Astrocyte of the cerebellum (primary cell): Measurements from ENCODE around the gene DLX5.

ENCODE experiments used
- DNase-seq: peaks from one replicate; pipeline ENCODE4 v3.0.0-alpha.2; 2011; ENCODE audit warnings: low read depth
- H3K4me3 ChIP-seq: 2 replicates; pipeline ENCODE4 v1.5.1; 2011; ENCODE audit warnings: mild to moderate bottlenecking, low read depth, low read length, moderate library complexity
- in situ Hi-C: cut with HindIII; loops from 2 replicates; pipeline ENCODE4 v1.10.0; 2017; ENCODE audit warnings: low sequenced_read_pairs
- TF ChIP-seq, protein P1 (sequence below): IDR thresholded peaks from 2 replicates; pipeline ENCODE4 v1.5.1; 2012; ENCODE audit warnings: low read length, low read depth, moderate library complexity, mild to moderate bottlenecking; ENCODE audit errors: missing control alignments

Gene DLX5

GRCh38 chr7:96987719-96988118, 36.9 kb downstream of the DLX5 start:
- DNase-seq, result no peak
- TF ChIP-seq, protein P1, sequence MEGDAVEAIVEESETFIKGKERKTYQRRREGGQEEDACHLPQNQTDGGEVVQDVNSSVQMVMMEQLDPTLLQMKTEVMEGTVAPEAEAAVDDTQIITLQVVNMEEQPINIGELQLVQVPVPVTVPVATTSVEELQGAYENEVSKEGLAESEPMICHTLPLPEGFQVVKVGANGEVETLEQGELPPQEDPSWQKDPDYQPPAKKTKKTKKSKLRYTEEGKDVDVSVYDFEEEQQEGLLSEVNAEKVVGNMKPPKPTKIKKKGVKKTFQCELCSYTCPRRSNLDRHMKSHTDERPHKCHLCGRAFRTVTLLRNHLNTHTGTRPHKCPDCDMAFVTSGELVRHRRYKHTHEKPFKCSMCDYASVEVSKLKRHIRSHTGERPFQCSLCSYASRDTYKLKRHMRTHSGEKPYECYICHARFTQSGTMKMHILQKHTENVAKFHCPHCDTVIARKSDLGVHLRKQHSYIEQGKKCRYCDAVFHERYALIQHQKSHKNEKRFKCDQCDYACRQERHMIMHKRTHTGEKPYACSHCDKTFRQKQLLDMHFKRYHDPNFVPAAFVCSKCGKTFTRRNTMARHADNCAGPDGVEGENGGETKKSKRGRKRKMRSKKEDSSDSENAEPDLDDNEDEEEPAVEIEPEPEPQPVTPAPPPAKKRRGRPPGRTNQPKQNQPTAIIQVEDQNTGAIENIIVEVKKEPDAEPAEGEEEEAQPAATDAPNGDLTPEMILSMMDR, result no peak
- in situ Hi-C loops, result no loop called here
- H3K4me3 ChIP-seq, result no peak overlapping the region

DNA sequence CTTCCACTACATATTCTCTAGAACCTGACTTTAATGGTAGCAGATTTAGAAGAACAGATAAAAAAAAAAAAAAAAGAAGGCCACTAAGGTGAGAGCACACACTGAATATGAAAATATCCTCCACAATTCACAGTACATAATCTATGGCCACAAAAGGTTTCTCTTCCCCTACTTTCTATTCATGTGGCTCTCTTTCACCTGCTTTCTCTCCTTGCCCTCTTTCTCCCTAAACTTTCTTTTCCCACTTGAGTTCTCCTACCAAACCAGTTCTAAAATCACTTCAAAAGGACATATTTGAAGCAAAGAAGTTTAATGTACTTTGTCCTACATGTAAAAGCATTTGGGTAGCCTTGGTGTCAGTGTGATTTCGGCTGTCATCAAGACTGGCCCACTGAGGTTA, 37.7 kb downstream of the DLX5 start:
- in situ Hi-C loops, result no loop called here
- TF ChIP-seq, protein P1, result no peak
- H3K4me3 ChIP-seq, result no peak overlapping the region
- no peak for DNase-seq

DNA sequence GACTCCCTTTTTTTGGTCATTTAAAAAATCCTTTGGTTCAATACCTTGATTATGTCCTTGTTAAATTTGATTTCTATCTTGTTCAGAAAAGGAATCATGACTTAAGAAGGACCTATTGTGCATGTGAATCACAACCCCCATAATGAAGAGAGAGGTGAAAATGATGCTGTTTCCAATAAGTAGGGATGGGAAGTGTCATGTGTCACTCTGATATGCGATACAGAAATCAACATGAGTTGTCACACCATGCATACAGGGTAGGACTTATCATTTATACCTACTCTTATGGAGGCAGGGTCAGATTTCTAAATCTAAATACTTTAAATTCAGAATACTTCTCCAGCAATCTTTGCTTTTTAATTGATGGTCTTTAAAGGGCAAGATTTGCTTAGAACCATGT, 38.6 kb downstream of the DLX5 start:
- DNase-seq, result no peak
- in situ Hi-C loops, result no loop called here
- TF ChIP-seq, protein P1, result no peak
- no peak overlapping the region for H3K4me3 ChIP-seq

DNA sequence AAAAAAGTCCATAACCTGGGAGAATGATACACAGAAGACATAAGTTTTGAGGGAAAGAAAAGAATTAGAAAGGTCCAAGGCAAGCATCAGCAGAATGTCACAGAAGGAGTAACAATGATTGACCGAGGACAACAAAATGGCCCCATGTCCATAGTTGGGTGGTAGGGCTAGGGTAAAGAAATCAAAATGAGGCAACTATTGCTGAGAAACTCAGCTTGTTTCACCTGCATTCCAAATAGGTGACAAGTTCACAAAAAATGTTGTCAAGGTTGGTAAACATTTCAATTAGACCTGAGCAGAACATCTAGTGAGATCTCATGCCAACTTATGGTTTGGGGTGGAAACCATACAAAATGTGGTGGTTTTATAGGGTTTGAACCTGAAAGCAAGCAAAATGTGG, 42.0 kb downstream of the DLX5 start:
- DNase-seq, result peak; percentile 5
- H3K4me3 ChIP-seq, result no peak overlapping the region
- TF ChIP-seq, protein P1, result no peak
- in situ Hi-C loops, result no loop called here

GRCh38 chr7:96979551-96980276, 44.9 kb downstream of the DLX5 start:
- TF ChIP-seq, protein P1, result no peak
- no peak overlapping the region for H3K4me3 ChIP-seq
- in situ Hi-C loops, result no loop called here
- DNase-seq, result no peak

DNA sequence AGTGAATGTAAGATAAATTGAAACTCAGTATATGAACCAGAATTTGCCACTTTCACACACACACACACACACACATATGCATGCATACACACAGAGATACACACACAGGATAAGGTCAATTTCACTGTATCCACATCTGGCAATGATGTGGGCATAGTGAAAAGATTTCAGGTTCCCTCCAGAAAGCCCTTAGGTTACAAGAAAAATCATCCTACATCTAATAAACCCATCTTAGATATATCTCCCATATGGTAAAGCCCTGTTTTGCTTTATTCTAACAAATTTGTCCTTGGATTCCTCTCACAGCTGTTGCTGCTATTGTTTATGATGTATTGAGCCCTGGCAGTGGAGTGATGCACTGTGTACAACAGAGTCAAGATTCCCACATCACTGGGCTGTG, 47.2 kb downstream of the DLX5 start:
- DNase-seq, result no peak
- TF ChIP-seq, protein P1, result no peak
- in situ Hi-C loops, result no loop called here
- no peak overlapping the region for H3K4me3 ChIP-seq
